HG03521 (cell line): Measurements from ENCODE around the gene IL1B.

Source experiments
- ATAC-seq: cut with Tn5 transposase; IDR thresholded peaks from one replicate; pipeline ENCODE4 v1.9.1; 2021; ENCODE audit warnings: mild to moderate bottlenecking, moderate library complexity; ENCODE audit not compliant: unreplicated experiment

Gene IL1B

DNA sequence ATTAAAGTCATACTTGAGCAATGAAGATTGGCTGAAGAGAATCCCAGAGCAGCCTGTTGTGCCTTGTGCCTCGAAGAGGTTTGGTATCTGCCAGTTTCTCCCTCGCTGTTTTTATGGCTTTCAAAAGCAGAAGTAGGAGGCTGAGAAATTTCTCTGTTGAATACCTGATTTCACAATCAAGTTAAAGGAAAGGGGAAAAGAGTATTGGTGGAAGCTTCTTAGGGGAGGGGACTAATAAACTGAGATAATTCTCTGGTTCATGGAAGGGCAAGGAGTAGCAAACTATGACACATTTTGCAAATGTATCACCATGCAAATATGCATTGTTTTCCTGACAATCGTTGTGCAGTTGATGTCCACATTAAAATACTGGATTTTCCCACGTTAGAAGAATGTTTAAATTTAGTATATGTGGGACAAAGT lies at the start of gene IL1B:
Gene IL1B, minus strand, starts transcription at position 85 of the 423 bp plus-strand sequence. CDS start 550 bp downstream, outside the sequence.
- no peak for ATAC-seq

DNA sequence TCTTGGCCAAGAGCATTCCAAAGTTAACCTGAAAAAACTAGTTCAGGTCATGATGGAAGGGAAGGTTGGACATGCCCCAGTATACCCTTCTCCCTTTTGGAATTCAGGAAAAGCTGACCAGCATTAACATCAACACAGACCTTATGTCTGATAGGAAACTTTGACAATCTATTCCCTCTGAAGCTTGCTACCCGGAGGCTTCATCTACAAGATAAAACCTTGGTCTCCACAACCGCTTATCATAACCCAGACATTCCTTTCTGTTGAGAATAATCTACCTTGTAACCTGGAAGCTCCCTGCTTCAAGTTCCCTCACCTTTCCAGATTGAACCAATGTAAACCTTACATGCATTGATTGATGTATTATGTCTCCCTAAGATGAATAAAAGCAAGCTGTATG lies 49.7 kb upstream of the IL1B start:
- ATAC-seq: no peak

GRCh38 chr2:112885506-112885902 lies 48.9 kb upstream of the IL1B start:
- no peak for ATAC-seq

DNA sequence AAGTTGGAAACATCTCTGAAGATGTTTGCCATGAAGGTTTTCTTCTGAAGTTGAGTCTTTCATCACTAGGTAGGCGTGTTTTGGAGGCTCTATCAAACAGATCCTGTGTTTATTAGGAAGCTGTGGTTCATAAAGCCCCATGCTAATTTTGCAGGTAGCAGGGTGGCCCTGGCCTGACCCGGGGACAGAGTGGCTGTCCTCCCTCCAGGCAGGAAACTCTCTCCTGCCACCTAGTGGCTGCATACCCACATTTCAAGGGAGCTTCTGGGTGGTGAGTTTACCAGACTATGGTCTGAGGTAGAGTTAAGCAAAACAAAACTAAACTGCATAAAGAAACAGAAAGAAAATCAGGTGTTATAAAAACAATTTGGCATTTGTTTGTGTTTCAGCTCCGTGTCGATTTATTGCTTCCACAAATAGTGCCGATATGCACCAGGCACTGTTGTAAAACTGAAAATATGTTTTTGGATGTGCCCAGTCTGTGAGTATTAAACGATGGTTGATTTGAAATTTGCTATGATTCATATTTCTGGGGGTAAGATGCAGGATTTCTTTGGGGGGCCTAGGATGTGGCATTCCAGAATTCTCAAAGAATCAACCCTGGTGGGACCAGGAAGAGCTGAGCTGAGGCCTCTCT lies 48.4 kb upstream of the IL1B start:
- peak; percentile 66 for ATAC-seq

- no peak for ATAC-seq
Measured at GRCh38 chr2:112883669-112884068, 47.1 kb upstream of the IL1B start.

- peak; percentile 42 for ATAC-seq
Measured at GRCh38 chr2:112881217-112881985, 44.8 kb upstream of the IL1B start.

DNA sequence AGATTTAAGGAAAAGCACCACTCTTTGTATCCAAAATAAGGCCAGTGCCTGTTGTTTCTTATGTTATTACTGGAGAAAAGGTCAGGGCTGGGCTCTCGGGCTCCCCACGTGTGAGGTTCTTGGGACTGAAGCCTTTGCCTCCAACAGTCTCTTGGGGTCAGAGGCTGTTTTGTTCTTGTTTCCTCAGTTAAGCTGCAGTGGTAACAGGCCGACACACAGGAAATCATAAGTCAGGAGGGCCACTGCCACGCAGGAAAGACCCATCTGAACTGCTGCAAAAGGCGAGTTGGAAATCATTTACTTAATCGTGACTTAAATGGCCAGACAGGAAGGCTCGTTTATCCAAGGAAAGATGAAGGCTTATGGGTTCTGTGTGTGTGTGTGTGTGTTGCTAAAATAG lies 44.1 kb upstream of the IL1B start:
- ATAC-seq: no peak

GRCh38 chr2:112880091-112880531 lies 43.5 kb upstream of the IL1B start:
- no peak for ATAC-seq

DNA sequence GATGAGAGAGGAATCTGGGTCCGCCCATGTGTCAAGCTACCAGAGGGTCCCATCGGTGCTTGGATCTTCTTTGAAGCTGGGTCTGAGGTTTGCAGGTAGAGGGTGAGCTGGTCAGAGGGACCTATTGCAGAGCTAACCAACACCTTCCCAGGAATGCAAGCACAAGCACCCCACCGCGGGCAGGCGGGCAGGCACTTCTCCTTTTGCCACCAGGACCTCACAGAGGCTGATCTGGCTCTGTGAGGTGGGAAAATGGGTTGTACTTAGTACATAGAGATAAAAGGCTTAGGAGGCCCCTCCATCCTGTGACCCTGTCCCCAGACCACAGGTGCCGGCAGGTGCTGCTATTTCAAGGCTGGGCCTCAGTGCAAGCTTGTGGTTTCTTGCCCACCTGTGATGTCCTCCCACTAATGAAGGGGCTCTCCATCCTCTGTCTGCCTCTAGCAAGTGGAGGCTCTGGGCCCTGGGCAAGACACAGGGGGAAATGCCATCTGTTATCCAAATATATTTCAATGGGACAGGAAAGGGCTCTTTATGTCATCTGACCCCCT lies 43.0 kb upstream of the IL1B start:
- no peak for ATAC-seq

GRCh38 chr2:112877423-112877822 lies 40.8 kb upstream of the IL1B start:
- no peak for ATAC-seq

GRCh38 chr2:112876971-112877361 lies 40.4 kb upstream of the IL1B start:
- ATAC-seq: no peak

DNA sequence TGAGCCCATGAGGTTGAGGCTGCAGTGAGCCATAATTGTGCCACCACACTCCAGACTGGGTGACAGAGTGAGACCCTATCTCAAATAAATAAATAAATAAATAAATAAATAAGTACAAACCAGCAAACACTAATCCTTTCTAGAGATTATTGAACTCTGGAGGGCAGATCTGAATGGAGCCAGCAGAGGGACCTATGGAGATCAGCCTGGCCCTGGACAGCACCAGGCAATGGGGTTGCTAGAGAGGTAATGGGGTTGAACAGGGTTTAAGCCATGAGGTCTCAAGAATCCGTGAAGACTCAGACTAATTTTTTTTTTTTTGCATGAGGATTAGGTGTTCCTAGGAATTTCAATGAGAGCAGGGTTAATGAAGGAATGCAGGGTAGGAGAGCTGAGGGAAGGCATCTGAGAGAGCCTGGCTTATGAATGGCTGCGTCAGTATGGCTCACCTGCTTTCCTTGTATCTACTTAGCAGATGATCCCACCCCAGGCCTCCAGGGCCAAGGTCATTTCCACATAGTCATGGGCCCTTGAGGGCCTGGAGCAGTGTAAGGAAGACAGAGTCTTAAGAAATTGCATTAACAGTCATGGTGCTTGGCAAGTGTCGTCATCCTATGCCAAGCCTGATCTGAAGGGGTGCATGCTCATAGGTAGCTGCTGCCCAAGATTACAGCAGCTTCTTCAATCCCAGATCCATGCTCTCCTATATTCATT lies 39.8 kb upstream of the IL1B start:
- no peak for ATAC-seq

DNA sequence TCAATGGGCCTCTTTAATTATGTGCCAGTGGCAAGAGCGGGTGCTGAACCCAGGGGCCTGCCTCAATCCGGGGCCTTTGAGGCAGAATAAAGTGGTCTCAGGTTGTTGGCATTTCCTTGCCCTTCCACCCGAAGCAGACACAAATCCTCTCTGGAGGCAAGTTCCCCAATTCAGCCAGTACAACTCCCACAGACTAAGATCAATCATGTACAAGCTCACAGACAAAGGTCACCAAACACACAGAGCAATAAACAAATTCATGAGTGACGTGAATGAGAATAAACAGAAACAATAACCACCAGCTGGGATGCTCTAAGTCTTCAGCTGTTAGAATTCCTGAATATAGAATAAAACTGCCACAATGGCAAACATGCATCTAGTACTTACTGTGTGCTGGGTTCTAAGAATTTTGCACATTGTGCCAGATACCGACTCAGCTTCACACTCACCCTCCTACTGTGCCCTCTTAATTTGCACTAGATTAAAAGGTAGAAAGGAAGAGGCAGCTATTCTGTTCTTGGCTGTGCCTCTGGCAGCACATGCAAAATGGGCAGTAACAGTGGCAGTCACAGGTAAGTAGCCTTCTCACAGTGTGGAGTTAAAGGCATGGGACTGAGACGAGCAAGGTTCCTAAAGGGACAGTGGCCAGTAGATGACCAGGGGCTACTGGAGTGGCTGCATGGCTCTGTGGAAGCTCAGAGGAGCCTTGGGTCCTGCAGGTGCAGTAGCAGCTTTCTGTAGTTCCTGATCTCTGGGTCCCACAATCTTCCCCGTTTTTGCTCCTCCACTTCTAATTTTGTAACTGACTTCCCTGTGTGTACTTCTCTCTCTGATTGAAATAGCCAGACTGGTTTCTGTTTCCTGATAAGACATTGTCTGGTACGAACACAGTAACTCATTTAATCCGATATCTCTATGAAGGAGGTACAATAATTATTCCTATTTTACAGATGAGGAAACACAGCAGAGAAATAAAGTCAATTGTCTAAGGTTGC lies 34.6 kb upstream of the IL1B start:
- no peak for ATAC-seq

DNA sequence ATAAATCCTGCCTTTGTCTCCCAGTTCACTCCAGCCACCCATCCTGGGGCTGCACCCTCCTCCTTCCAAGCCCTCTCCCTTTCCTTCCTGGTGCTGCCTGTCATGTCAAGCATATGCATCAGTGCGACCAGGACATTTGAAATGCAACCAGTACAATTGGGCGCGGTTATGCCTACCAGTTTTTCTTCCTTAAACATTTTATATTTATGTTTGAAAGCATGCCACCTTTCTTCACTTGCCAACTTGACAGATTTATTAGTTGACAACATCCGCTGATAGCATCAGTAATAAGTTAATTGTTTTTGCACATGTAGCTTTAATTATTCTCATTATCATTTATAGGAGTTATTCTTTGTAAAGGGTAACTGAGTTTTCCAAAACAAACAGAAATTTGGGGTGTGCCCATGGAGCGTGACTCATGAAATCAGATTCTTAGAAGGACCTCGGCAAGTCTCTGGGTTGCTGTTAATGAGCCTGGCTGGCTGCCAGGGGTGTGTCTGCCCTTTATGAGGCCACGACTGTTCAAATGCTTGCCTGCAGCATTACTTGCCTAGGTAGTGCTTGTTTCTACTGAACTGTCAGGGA lies 32.8 kb upstream of the IL1B start:
- no peak for ATAC-seq

DNA sequence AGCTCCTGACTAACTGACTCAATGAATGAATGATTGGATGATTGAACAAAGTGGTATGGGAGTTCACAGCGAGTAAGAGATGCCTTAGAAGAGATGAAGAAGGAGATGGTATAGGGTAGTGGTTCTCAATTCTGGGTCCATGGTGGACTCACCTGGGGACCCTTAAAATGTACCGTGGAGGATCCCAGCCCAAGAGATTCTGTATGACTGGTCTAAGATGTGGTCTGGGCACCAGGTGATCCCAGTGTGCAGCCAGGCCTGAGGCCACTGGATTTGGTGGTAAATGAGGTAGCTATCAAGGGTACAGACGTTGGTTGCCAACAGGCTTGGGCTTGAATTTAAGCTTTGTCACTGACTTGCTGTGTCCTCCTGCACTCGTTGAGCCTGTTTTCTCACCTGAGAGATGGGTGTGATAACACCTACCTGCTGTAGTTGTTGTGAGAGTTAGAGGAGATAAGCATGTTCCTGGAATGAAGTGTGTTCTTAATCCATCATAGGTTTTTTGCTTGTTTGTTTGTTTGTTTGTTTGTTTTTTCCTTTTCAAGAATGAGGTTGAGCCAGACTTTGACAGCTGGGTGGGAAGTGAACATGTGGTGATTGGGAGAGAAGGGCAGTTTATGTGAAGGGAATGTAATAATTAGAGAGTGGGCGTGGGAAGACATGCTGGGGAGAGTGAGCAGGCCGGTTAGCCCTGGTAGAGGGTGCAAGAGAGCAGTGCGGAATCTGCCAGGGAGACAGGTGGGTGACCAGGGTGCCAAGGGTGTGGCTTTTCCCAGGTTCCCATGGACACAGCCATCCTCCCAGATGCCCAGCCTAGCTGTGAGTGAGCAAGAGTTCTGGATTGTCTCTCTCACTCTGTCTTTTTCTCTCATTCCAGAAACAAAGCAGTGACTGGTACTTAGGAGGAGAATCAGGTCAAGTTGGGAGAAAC lies 31.4 kb upstream of the IL1B start:
- ATAC-seq: no peak

- no peak for ATAC-seq
Measured at GRCh38 chr2:112866128-112866835, 29.7 kb upstream of the IL1B start.

GRCh38 chr2:112864072-112864471 lies 27.5 kb upstream of the IL1B start:
- no peak for ATAC-seq
